Measurements from ENCODE around the gene CRBN. TPM values are rescaled to one million over a fixed set of nuclear protein-coding genes. Genes with fewer than 3 reads are reported as not detected.

The CRBN gene
- total and polyA plus RNA-seq, 2 of the 13 experiments (the other 11 are each of a cell fraction or from before 2014, with no cell fraction given), result 30.8 to 36.1 TPM

GRCh38 chr3:3200632-3201212, 21.2 kb upstream of the CRBN start:
- WGBS (ENCODE audit: low lambda C conversion rate), result 1% methylated on average over 7 of the region's 7 CpGs
- Histone ChIP-seq H3K9me3 (ENCODE audit: low read length) (no peaks in the 10 kb centered on the region), H3K36me3 (replicated peaks in 1 of 2; ENCODE audit: control insufficient read depth in 1 of 2, insufficient read depth in 2 of 2, low read length in 2 of 2) (no peaks in the 10 kb centered on the region), H3K27ac (ENCODE audit: extremely low read length, insufficient read depth, low read length) (no peak overlapping the region), H3K27me3 (ENCODE audit: control insufficient read depth in 1 of 2, insufficient read depth in 2 of 2, low read length in 2 of 2) (peaks cover 0 to 1% of the 10 kb centered on the region in 2 experiments; a peak in 1 of 5 replicates), H3K9ac (ENCODE audit: insufficient read depth, low read depth, low read length) (no peak overlapping the region), H4K20me1 (ENCODE audit: insufficient read depth, low read length) (no peaks in the 10 kb centered on the region), H3K4me1 (ENCODE audit: insufficient read depth, low read length) (no peaks in the 10 kb centered on the region), H2AFZ (ENCODE audit: low read length) (no peak overlapping the region), H3K4me3 (replicated peaks in 1 of 3; ENCODE audit: insufficient read depth in 1 of 3, low read depth in 2 of 3, low read length in 3 of 3) (no peak overlapping the region), H3K4me2 (ENCODE audit: low read depth, low read length) (no peak overlapping the region), H3K79me2 (ENCODE audit: insufficient read depth, low read length) (no peaks in the 10 kb centered on the region)
- in situ Hi-C loops (cut with HindIII; ENCODE audit: extremely low pct_ligation_motif_present, low pct_unique_long_range_greater_than_20kb), result loop anchor here (10.0 kb wide), 1 partner anchor 804 kb away; no protein-coding TSS in a partner anchor
- CTCF ChIA-PET (ENCODE audit: low intra/inter-chr PET ratio, low total read pairs), result interaction anchor here (1.8 to 2.4 kb wide), 3 partner anchors 797 to 1089 kb away, joined by 10 to 22 read pairs (median 14); no protein-coding TSS in a partner anchor
- intact Hi-C loops (cut with micrococcal nuclease; ENCODE audit: unreplicated experiment), result loop anchor here (1.0 kb wide), 2 partner anchors 1072 to 1090 kb away; no protein-coding TSS in a partner anchor
- ATAC-seq, result peak; percentile 80
- FAIRE-seq, result peak; percentile 76
- BruUV-seq (replicated peaks), result no TSS peak
- peak; percentile 71 for DNase-seq (ENCODE audit: low spot score)
- POLR2A ChIA-PET, result no interaction called here
- TF ChIP-seq MATR3 (CRISPR knock-in tag; IDR thresholded peaks at IDR 0.05), result no peak
- 0 out of 2 replicates have a peak, but pooled peaks have one; percentile 35 for TF ChIP-seq SMAD3 (CRISPR knock-in tag; IDR thresholded peaks at IDR 0.05)
- TF ChIP-seq SMC3 (IDR thresholded peaks at IDR 0.05; ENCODE audit: low read length), result peak; percentile 85
- no peak for TF ChIP-seq EEA1 (CRISPR knock-in tag; IDR thresholded peaks at IDR 0.05; ENCODE audit: borderline replicate concordance)
- TF ChIP-seq STAG1 (CRISPR knock-in tag; IDR thresholded peaks at IDR 0.05), result peak; percentile 91
- TF ChIP-seq KLF16 (CRISPR knock-in tag; IDR thresholded peaks at IDR 0.05), result peak in 1 of 2 experiments; percentile 33; a peak in 1 of 4 replicates
- 0 out of 2 replicates have a peak, but pooled peaks have one; percentile 27 for TF ChIP-seq RAD21 (CRISPR knock-in tag; IDR thresholded peaks at IDR 0.05)
- TF ChIP-seq CTCF (CRISPR knock-in tag; IDR thresholded peaks at IDR 0.05), result peak; percentile 82
- peak; percentile 20 for TF ChIP-seq TEAD3 (CRISPR knock-in tag; optimal IDR thresholded peaks at IDR 0.05; ENCODE audit: borderline replicate concordance)

Measured in HepG2 (cell line).